BJ (cell line): Measurements from ENCODE around the gene OSBPL5. TPM values are rescaled to one million over a fixed set of nuclear protein-coding genes. Genes with fewer than 3 reads are reported as not detected.
"Not testable (repeated sequence)": the region's sequence is repeated elsewhere in the genome, so short reads cannot be mapped to it uniquely, and the experiment has no call there.

Experiments used
- CTCF ChIA-PET: fragments of 350-600 bp; formaldehyde crosslinking; extraction: SDS; loops from one replicate; lab custom pipeline; 2021; ENCODE audit warnings: antibody characterized with exemption, inconsistent platforms; lab: Yijun Ruan, JAX
- POLR2A ChIA-PET: fragments of 300-600 bp; sonication (Branson Sonifier 250); formaldehyde crosslinking; extraction: SDS; loops from one replicate; lab custom pipeline; 2021; ENCODE audit warnings: antibody characterized with exemption; lab: Charles Lee
- DNase-seq: peaks from one replicate; pipeline ENCODE4 v3.0.0-alpha.2; 2011; ENCODE audit warnings: low read depth
- H3K27me3 ChIP-seq: 2 replicates; pipeline ENCODE4 v1.6.0; 2011; ENCODE audit warnings: low read length; ENCODE audit not compliant: control insufficient read depth, insufficient read depth
- H3K36me3 ChIP-seq: 2 replicates; pipeline ENCODE4 v1.5.1; 2011; ENCODE audit warnings: low read length; ENCODE audit not compliant: control insufficient read depth, insufficient read depth
- H3K4me3 ChIP-seq: 2 replicates; pipeline ENCODE4 v1.5.1; 2011; ENCODE audit warnings: low read depth, mild to moderate bottlenecking, control low read depth, low read length
- CTCF ChIP-seq: IDR thresholded peaks from 2 replicates; pipeline ENCODE4 v1.5.1; 2011; ENCODE audit warnings: low read depth, mild to moderate bottlenecking, control low read depth, inconsistent platforms, low read length, moderate library complexity; ENCODE audit not compliant: insufficient read depth
- polyA plus RNA-seq: library from polyadenylated mRNA; depleted of rRNA; stranded (reverse); fragments of >200 nt; gene quantifications from 2 replicates; pipeline ENCODE4 v1.2.3, GENCODE V29; 2011

The OSBPL5 gene
- polyA plus RNA-seq, 1 experiment: 20.8 TPM

- peak overlapping the region; percentile 41 for H3K4me3 ChIP-seq
- ChIA-PET POLR2A (interaction anchor here (0.6 to 0.8 kb wide), 2 partner anchors 57 to 160 kb away, joined by 5 to 22 read pairs; no protein-coding TSS in a partner anchor), CTCF (interaction anchor here (0.6 to 1.6 kb wide), 3 partner anchors 26 to 274 kb away, joined by 3 to 4 read pairs (median 3); no protein-coding TSS in a partner anchor)
- H3K36me3 ChIP-seq: no peaks in the 10 kb centered on the region
- peaks cover 6% of the 10 kb centered on the region; the same call in 1 of the 2 replicates for H3K27me3 ChIP-seq
- TF ChIP-seq CTCF: 0 out of 2 replicates have a peak, but pooled peaks have one; percentile 17
- no peak for DNase-seq
Observed at GRCh38 chr11:3169255-3170043, 4.3 kb upstream of the OSBPL5 start.

GRCh38 chr11:3168742-3169254 lies 3.7 kb upstream of the OSBPL5 start:
- H3K27me3 ChIP-seq, DNase-seq, H3K36me3 ChIP-seq: not testable (repeated sequence)
- CTCF ChIA-PET: interaction anchor here (1.0 to 1.6 kb wide), 2 partner anchors 27 to 53 kb away, joined by 3 to 4 read pairs; no protein-coding TSS in a partner anchor
- H3K4me3 ChIP-seq: peak overlapping the region; percentile 41
- POLR2A ChIA-PET: interaction anchor here (0.6 to 0.8 kb wide), 2 partner anchors 57 to 159 kb away, joined by 5 to 22 read pairs; no protein-coding TSS in a partner anchor

GRCh38 chr11:3167143-3168119 lies 2.3 kb upstream of the OSBPL5 start:
- no peaks in the 10 kb centered on the region for H3K36me3 ChIP-seq
- no peak for TF ChIP-seq CTCF
- no peak for DNase-seq
- POLR2A ChIA-PET: no interaction called here
- peaks cover 5% of the 10 kb centered on the region; the same call in 1 of the 2 replicates for H3K27me3 ChIP-seq
- CTCF ChIA-PET: no interaction called here
- H3K4me3 ChIP-seq: no peak overlapping the region

- H3K4me3 ChIP-seq: no peak overlapping the region
- TF ChIP-seq CTCF: no peak
- CTCF ChIA-PET: interaction anchor here (1.9 kb wide), 1 partner anchor 75 kb away, joined by 5 read pairs; no protein-coding TSS in a partner anchor
- POLR2A ChIA-PET: no interaction called here
- H3K36me3 ChIP-seq: no peaks in the 10 kb centered on the region
- no peak for DNase-seq
- H3K27me3 ChIP-seq: no peaks in the 10 kb centered on the region
Observed at GRCh38 chr11:3166268-3167142, 1.4 kb upstream of the OSBPL5 start.

GRCh38 chr11:3165916-3166267 lies 782 bp upstream of the OSBPL5 start:
- DNase-seq: no peak
- Histone ChIP-seq H3K4me3 (no peak overlapping the region), H3K36me3 (no peaks in the 10 kb centered on the region), H3K27me3 (no peaks in the 10 kb centered on the region)
- no peak for TF ChIP-seq CTCF
- POLR2A ChIA-PET: no interaction called here
- CTCF ChIA-PET: interaction anchor here (1.9 kb wide), 1 partner anchor 74 kb away, joined by 5 read pairs; no protein-coding TSS in a partner anchor
